A549 (cell line): Measurements from ENCODE around the gene KCNQ5.

ENCODE experiments used
- CBX8 ChIP-seq: fragments of 200-600 bp; sonication (generic); IDR thresholded peaks from 2 replicates; pipeline ENCODE4 v1.6.1; 2016
- CEBPB ChIP-seq, 2 experiments: fragments of >200 bp in 1 of 2; sonication (Bioruptor Twin) in 1 of 2; formaldehyde crosslinking in 1 of 2; IDR thresholded peaks; 2 replicates each; pipeline ENCODE4 v1.6.1; 2012 to 2016
- CTCF ChIP-seq: fragments of >200 bp; sonication (Bioruptor Twin); formaldehyde crosslinking; IDR thresholded peaks from 3 replicates; pipeline ENCODE4 v1.5.1; 2016
- EP300 ChIP-seq, 2 experiments: fragments of >200 bp; sonication (Bioruptor Twin); formaldehyde crosslinking; IDR thresholded peaks; 2 replicates in 1 of 2; 3 replicates in 1 of 2; pipeline ENCODE4 v1.6.1; 2016 to 2017
- HMGXB4 ChIP-seq: fragments of 250-450 bp; sonication (Bioruptor Pico); IDR thresholded peaks from 2 replicates; pipeline ENCODE4 v1.5.0; 2021; ENCODE audit warnings: mild to moderate bottlenecking, moderate library complexity, borderline replicate concordance
- JUN ChIP-seq, 2 experiments: fragments of >200 bp; sonication (Bioruptor Twin); formaldehyde crosslinking; IDR thresholded peaks; 2 replicates in 1 of 2; 3 replicates in 1 of 2; pipeline ENCODE4 v1.6.1; 2016 to 2017
- MAX ChIP-seq: IDR thresholded peaks from 2 replicates; pipeline ENCODE4 v1.6.1; 2012
- MYC ChIP-seq: IDR thresholded peaks from 2 replicates; pipeline ENCODE4 v1.6.1; 2012; ENCODE audit warnings: mild to moderate bottlenecking, inconsistent platforms, low read length, improper control_type of control experiment, borderline replicate concordance
- NR3C1 ChIP-seq: fragments of >200 bp; sonication (Bioruptor Twin); formaldehyde crosslinking; IDR thresholded peaks from 3 replicates; pipeline ENCODE4 v1.6.1; 2017
- PHF8 ChIP-seq: fragments of 200-600 bp; sonication (generic); IDR thresholded peaks from 2 replicates; pipeline ENCODE4 v1.6.1; 2016; ENCODE audit warnings: low read depth, mild to moderate bottlenecking, antibody characterized with exemption, moderate library complexity, borderline replicate concordance
- POLR2A ChIP-seq: IDR thresholded peaks from 2 replicates; pipeline ENCODE4 v1.6.1; 2012; ENCODE audit warnings: mild to moderate bottlenecking, low read length
- RFX5 ChIP-seq: fragments of 450-650 bp; IDR thresholded peaks from 2 replicates; pipeline ENCODE4 v1.7.1; 2014; ENCODE audit warnings: antibody characterized with exemption, mild to moderate bottlenecking, moderate library complexity
- USF2 ChIP-seq: fragments of 450-650 bp; IDR thresholded peaks from 2 replicates; pipeline ENCODE4 v1.6.1; 2014; ENCODE audit warnings: antibody characterized with exemption
- ZSCAN20 ChIP-seq: fragments of 250-450 bp; sonication (Bioruptor Pico); IDR thresholded peaks from 2 replicates; pipeline ENCODE4 v1.8.0; 2022; ENCODE audit warnings: mild to moderate bottlenecking, moderate library complexity

GRCh38 chr6:72621291-72622093 lies at the start of gene KCNQ5:
- TF ChIP-seq HMGXB4 (no peak), CBX8 (no peak), CTCF (no peak), ZSCAN20 (CRISPR knock-in tag) (no peak), MYC (no peak), POLR2A (no peak), MAX (no peak; the same call in 1 of the 2 replicates), NR3C1 (no peak), CEBPB (IDR thresholded peaks at IDR 0.05) (no peak), EP300 (IDR thresholded peaks at IDR 0.05) (no peak), RFX5 (no peak), USF2 (no peak), PHF8 (no peak), JUN (IDR thresholded peaks at IDR 0.05) (no peak)
